GM19351 (cell line): ENCODE data around the gene PHF19.

Experiments used
- ATAC-seq: cut with Tn5 transposase; IDR thresholded peaks from one replicate; pipeline ENCODE4 v1.9.1; 2021; ENCODE audit warnings: mild to moderate bottlenecking, moderate library complexity; ENCODE audit not compliant: unreplicated experiment

PHF19 gene

DNA sequence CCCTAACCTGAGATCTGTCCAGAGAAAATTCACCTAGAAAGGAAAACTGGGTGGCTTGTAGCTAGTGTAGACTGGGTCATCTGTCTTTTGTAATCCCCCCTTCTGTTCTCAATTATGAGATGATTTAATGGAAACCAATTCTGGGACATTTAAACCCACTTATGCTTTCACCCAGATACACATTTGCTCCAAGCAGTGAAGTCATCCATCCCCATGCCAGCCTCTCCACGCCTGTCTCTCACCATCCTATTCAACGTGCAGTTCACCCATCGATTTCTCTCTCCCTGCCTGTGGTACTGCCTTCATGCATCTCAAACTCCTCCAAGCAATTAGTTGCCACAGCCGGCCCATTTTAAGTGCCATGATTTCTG is 1.8 kb downstream of the PHF19 start:
- ATAC-seq: no peak

DNA sequence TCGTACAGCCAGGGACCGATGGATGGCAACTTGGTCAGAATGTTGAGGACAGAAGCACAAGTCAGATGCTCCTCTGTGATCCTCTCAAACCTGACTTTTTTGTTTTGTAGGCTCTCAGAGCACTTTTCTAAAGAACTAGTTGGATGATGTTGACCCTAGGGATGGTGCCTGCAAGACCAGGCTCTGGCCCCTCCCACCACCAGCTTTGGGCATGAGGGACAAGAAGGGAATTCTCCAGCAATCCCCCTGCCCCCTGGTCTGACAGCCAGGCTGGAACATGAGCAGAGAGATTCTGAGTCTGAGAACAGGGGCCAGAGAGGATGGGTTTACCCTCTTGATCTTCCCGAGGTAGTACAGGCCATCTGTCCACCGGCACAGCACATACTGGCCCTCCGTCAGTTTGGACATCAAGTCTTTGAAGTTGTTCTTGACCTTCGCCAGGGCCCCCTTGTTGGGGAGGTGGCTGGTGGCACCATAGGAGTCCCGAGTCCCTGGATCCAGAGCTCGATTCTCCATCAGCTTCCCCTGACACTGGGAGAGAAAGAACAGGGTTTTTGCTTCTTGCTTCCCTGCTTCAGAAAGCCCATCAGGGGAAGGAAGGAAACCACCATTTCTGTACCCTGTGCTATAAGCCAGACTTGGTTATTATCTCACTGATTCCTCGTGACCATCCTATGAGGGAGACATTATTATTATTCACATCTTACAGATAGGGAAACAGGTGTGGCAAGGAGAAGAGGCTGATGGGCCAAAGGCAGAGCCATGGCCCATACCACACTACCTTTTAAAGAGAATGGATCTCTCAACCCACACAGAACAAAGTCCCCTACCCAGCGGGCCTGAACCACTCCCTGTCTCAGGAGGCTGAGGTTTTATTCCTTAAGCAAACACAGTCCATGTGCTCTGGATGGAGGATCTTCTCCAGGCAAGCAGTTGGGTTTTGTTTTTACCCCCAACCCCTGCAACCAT is 2.5 kb downstream of the PHF19 start:
- no peak for ATAC-seq

DNA sequence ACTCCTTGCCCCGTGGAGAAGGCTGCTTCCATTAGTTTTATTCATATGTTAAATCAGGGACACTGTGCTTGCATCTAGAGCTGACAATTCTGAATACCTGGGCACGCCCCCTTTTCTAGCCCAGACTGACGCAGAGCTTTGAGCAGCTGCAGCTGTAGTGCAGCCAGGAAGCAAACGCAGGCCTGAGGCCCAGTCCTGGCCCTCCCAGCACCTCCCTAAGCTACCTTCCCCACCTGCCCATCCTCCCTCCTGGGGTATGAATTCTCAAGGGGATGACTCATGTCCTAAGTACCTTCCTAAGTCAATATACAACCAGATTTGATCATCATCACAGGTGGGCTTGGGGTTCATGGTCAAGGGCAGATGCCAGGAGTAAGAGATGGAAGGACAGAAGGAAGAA is 3.5 kb downstream of the PHF19 start:
- no peak for ATAC-seq

DNA sequence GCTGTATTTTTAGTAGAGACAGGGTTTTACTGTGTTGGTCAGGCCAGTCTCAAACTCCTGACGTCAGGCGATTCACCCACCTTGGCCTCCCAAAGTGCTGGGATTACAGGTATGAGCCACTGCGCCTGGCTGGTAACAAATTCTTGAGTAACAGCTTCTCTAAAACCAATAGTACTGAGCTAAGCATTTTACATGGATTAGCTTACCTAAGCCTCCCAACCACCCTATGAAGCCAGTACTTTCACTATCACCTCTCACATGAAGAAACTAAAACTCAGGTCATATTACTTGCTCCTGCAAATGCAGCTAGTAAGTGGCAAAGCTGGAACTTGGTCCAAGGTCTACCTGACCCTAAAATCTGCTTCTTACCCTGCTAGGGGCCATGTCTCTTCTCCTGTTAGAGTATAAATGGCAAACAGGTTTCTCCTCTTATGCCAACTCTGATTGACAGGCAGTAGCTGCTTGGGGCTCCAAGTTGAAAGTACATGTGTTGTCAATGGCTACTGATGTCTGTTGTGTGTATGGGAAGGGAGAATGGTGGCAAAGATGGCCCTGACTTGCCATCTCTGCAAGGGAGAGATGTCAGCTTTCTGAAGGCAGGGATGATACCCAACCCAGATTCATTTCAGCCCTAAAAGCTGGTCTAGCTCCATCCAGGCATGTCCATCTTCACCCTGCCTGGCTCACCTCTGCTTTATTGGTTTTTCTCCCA is 4.0 kb downstream of the PHF19 start:
- ATAC-seq: no peak

DNA sequence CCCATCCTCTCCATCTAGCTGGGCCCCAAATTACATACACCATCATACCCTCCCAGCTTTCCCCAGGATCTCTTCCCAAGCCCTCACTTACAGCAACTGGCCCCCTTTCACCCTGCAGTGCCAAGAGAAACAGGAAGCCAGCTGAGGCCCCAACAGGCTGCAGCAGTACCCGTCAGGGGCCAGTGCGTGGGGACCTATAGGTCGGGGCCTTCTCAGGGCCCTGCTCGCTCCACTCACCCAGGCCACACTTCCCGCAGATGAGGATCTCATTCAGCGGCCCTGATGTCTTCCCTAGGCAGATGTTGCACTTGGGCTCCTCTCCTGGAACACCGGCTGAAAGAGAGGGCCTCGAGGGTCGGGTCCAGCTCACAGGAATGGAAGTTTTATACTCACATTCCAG is 6.8 kb downstream of the PHF19 start:
- no peak for ATAC-seq

DNA sequence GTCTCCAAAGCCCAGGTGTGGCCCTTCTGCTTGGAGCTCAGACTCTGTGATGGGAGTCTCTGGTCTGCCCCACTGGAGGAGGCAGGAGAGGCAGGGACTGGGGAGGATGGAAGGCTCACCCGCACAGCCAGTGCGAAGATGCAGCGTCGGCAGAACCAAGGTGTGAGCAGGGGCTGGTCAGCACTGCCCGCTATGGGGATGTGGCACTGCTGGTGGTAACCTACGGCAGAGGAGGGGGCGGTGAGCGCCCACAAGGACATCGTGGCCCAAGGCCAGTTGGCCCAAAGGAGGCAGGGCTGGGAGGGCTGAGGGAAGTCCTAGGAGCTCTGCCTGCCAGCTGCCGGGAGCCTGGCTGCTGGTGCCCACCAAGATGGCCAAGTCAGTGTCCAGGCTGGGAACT is 7.3 kb downstream of the PHF19 start:
- ATAC-seq: no peak

DNA sequence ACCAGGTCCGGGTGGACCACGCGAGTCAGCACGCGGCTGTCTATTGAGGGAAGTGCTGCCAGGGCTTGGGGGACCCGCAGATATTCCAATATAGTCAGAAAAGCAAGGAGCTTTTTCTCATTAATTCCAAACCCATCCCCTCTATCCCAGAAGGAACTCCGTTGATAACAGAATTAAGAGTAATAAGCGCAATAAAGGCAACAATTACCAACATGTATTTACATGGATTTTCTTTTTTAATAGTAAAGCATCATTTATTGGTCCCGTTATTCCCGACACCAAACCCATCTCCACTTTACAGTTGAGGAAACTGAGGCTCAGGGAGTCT is 7.7 kb downstream of the PHF19 start:
- ATAC-seq: no peak

DNA sequence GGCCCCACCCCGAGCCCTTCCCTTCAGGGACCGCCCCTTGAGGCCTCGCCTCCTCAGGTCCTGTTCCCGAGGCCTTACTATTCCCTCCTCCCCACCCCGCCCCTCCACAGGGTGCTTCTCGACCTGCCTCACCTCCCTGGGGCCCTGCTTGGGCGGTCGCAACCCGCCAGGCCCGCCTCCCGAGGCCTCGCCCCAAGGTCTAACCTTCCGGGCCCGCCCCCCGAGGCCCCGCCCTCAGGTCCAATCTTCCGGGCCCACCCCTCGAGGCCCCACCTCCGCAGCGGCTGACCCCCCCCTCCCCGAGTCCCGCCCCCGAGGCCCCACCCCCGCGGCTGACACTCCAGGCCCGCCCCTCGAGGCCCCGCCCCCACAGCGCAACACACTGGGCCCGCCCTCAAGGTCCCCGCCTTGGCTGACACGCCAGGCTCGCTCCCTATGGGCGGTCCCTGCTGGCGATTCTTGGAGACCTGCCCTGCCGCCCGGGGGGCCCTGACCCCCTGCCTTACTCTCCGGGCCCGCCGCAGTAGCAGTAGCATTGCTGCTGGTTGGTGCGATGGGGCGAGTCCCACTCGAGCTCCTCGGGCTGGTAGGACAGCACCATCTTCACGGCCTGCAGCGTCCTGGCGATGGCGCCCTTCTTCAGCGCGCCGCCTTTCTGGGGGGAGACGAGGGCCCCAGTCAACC is 8.2 kb downstream of the PHF19 start:
- ATAC-seq: peak; percentile 93

DNA sequence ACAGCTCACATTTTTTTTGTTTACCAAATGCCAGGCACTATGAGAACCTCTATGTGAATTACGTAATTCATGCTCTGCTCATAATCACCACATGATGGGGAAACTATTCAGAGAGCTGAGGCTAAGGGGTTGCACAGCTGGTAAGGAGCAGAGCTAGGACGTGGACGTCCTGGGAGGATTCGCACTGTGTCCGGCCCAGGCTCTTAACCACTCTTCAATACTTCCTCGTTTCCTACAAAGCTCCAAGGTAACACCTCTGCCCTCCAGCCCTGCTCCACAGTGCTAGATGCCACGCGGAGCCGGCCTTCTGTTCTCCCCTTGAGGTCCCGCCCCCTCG is 8.7 kb downstream of the PHF19 start:
- ATAC-seq: peak; percentile 17

DNA sequence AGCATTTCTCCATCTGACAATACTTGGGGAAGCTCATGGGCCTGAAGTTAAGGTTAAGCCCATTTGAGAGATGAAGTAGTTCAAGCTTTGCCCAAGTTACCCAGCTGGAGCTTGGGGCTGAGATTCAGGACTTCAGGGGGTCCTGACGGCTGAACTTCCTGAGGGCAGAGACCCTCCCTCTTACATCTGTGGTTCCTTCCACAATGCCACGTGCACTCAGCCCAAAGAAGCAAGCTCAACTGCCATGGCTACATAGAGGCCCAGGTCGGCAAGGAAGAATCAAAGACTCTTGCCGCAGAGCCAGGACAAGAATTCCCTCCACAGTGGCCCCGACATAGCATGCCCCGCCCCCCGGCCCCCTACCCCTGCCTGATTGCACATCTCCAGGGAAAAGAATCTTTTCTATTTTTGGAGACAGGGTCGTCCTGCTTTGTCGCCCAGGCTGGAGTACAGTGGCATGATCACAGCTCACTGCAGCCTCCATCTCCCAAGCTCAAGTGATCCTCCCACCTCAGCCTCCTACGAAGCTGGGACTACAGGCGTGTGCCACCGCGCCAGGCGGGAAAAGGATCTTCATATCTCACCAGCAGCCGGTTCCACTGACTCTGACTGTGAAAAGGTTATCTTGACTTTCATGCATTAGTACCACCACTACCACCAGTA is 9.2 kb downstream of the PHF19 start:
- no peak for ATAC-seq

DNA sequence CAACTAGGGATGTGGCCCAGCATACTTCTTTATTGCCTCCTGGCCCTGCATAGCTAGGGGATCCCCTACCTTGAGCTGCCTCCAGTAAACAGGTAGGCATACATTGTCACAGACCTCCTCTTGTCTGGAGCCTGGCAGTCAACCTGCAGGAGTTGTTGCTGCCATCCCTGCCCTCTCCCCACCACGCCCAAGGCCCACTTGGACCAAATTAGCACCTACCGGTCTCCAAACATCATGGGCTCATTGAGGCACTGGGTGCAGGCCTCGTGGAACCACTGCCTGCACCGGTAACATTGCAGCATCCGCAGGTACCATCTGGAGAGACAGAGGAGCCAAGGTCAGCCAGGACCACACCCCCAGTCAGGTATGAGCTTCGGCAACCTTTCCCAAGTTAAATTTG is 10.3 kb downstream of the PHF19 start:
- ATAC-seq: no peak

DNA sequence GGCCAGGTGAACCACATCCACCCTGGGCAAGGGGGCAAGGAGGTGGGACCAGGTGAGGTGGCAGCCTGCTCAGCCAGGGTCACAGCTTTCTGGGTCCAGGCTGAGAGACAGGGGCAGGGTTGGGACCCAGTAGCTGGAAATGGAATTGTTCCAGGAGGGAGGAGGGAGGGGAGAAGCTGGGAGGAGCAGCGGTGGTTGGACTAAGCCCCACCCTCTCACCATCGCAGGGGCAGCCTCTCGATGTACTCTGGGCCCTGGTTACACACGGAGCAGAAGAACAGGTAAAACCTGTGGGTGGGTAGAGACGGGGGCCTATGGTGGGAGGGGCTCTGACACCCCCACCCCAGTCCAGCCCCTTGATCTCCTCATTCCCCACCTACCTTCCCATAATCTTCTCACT is 11.2 kb downstream of the PHF19 start:
- ATAC-seq: no peak

DNA sequence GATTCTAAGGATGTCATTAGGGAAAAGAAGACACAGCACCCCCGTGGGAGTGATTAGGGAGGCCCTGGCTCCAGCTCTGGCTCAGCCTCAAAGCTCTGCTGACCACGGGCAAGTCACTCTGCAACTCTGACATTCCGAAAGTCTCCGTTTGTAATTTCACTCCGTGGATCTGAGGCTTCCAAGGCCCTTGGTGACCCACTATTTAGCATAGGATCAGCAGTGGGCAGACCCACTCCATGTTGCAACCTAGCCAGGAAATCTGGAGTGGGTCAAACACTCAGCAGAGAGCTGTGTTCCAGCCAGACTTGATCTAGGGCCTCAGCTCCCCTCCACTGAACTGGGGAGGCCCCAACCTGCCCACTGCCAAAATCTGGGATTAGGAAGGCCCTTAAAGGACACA is 11.8 kb downstream of the PHF19 start:
- no peak for ATAC-seq

DNA sequence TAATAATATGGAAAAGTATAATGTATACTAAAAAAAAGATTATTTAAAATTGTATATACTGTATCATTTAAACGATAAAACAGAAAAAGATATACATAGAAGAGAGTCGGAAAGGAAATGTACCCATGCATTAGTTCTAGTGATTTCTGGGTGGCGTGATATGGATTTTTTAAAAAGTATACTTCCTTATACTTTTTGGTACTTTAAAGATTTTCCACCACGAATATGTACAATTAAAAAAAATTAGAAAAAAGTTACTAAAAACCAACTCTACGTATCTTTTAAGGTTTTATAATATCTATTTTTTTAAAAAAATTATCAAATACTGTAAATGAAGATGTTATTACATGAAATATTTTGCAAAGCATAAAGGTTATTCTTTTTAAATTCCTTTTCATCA is 12.3 kb downstream of the PHF19 start:
- ATAC-seq: no peak

DNA sequence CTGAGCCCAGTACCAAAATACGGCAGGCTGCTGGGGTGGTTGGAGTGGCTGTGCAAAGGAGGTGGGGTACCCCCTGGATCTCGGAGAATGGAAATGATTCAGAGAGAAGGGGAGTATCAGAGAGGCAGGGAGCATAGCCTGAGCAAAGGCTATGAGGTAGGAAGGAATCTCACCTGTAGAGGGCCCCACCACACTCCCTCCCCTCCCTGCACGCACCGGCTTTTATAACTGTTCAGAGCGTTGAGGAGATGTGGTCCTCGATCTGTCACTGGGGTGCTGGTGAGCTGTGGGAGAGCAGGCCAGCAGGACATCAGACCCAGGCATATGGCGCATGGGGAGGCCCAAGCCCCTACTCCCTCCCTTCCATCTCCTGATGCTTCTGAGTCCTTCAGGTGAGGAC is 13.2 kb downstream of the PHF19 start:
- no peak for ATAC-seq

DNA sequence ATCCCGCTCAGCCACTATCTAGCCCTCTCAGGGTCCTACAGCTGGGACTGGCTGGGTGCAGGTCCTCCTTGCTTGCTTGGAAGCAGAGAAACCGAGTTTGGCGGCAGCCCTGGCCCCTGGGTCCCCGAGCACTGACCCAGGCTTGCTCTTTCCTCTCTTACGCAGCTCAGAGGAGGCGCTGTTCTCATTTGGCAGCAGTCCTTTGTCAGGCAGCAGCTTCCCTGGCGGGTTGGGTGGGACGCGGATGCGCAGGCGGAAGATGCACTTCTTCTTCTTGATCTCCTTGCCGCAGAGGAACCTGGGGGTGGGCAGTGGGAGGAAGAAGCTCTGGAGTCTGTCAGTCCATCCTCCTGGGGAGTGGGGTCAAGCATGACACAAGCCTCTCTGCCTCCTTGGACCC is 14.5 kb downstream of the PHF19 start:
- no peak for ATAC-seq

DNA sequence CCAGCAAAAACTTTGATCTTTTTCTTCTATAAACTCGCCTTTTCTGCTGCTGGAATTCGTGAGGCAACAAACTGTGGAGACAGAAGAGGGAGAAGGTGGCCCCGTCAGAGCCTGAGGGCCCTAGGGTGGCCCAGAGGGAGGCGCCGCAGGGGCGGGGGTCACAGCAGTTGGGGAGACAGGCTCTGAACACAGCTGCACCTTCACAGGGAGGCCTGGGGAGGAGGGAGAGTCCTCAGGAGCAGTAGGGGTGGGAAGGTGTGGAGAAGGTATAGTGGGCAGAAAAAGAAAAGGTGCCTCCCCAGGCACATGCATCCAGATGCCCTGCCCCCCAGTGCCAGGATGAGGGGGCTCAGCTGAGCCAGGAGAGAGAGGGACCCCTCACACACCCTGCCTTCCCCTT is 15.1 kb downstream of the PHF19 start:
- no peak for ATAC-seq

DNA sequence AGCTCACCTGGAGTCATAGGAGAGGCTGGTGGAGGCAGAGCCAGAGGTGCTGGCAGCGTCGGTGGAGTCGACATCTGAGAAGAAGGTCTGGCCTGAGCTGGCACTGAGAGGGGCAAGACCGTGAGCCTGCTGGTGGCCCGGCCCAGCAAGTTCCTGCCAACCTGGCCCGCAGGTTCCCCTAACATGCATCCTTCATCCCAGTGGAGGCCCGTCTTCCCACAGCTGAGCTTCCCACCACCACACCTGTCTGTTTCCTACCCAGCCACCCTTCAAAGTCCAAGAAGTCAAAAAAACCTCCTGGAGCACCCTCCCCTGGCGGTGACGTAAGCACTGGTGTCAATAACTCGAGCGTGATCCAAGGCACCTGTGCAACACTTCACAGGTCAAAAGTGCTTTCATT is 16.9 kb downstream of the PHF19 start:
- no peak for ATAC-seq

DNA sequence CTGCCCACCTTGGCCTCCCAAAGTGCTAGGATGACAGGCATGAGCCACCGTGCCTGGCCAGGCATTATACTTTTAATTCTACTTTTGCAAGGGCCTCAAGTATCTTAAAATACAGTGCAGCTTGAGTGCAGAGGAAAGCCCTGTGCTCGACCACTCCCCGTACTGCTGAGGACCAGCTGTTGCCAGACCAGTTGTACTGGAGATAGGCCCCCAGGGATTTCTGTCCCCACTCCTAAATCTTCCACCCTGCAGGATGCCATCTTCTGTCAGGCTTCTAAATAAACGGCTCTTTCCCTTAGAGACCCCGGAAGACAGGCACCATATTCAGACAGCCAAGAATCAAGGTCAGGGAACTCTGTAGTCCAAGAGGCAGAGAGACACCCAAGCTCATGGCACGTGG is 17.6 kb downstream of the PHF19 start:
- ATAC-seq: no peak

DNA sequence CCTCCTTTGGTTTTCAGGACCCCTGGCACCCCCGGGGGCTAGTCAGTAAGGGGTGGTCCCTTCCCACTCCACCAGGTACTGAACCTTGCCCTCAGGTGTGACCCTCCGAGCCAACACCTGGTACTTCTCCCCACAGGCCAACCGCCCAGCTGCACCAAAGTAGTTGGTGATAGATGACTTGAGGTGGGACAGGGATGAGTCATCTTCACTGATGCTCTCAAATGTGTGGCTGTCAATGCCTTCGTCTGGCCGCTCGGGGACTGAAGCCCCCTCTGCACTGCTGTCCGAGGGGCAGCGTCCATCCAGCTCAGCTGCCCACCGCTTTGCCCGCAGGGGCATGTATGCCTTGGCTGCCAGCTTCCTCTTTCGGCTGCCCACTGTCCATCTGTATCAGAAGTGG is 19.1 kb downstream of the PHF19 start:
- ATAC-seq: no peak

DNA sequence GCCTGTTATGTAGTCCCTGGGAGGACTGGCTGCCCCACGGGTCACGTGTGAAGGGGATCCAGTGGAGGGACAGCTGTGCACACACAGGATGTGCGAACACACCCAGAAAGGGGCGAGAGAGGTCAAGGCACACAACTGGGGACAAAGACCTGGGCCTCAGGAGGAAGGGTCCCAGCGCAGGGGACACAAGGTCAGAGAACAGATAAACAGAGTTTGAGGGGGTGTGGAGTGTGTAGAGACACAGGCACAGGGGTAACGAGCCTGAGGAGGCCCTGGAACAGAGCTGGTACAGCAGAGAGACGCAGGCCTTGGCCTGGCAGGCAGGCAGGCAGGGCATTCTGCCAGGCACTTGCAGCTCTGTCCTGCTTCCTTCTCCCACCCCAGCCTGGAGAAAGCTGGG is 19.5 kb downstream of the PHF19 start:
- ATAC-seq: no peak

DNA sequence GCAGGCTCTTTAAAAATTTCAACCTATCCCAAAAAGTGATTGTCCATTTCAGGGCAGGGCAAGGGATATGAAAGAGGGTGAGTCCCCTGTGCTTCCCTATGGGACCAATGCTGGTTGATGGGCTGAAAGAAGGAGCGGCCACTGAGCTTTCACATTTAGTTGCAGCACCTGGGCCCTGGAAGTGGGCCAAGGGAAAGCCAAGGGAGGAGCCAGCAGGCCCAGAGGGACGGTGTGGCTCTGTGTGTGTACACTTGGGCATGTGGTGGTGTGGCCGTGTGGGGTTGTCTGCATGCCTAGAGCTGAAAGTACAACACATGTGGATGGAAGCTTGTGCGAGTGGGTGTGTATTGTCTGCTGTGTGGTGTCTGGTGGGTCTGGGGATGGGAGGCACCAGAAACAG is 20.3 kb downstream of the PHF19 start:
- no peak for ATAC-seq
